K562 (cell line): ENCODE measurements around the gene NLGN4X. TPM values are rescaled to one million over a fixed set of nuclear protein-coding genes. Genes with fewer than 3 reads are reported as not detected.

Experiments used
- ATAC-seq: fragments of 200-7000 bp; cut with Tn5 transposase; 3 replicates; pipeline ENCODE4 v1.9.1; 2020; ENCODE audit warnings: moderate library complexity
- BruUV-seq: library from RNA; stranded (reverse); fragments of 400-500 nt; replicated peaks from 2 replicates; lab custom pipeline; 2021; lab: Mats Ljungman, UMichigan
- CTCF ChIA-PET: fragments of 300-600 bp; formaldehyde crosslinking; extraction: SDS; loops from one replicate; lab custom pipeline; 2021; ENCODE audit warnings: low intra/inter-chr PET ratio; lab: Yijun Ruan, JAX
- POLR2A ChIA-PET: fragments of 300-600, 350-650 bp; sonication (Branson Sonifier 250); formaldehyde crosslinking; extraction: SDS; loops from one replicate; lab custom pipeline; 2021; ENCODE audit warnings: antibody characterized with exemption, inconsistent platforms; lab: Yijun Ruan, JAX
- DNase-seq, 4 experiments: peaks; one replicate each; pipeline versions ENCODE4 v3.0.0 to v3.0.0-alpha.2; 2011 to 2018; ENCODE audit warnings: low spot score in 3 of 4, mixed read lengths in 3 of 4; ENCODE audit errors: extremely low read depth in 1 of 4
- FAIRE-seq: peaks from 2 replicates; lab custom pipeline; 2011; peaks lifted over from hg19 to GRCh38; lab: Jason Lieb, UNC
- H2AFZ ChIP-seq: 2 replicates; pipeline ENCODE4 v1.6.0; 2011; ENCODE audit warnings: low read depth, low read length, control low read depth, inconsistent platforms
- H3K27ac ChIP-seq: fragments of 200-600 bp; 3 replicates; pipeline ENCODE4 v1.8.0; 2011; ENCODE audit warnings: low read depth, mild to moderate bottlenecking, control low read depth, inconsistent platforms, low read length, moderate library complexity, mixed read lengths; ENCODE audit errors: extremely low read depth
- H3K27me3 ChIP-seq, 2 experiments: fragments of 300-600 bp in 1 of 2; 2 replicates in 1 of 2; 3 replicates in 1 of 2; pipeline versions ENCODE4 v1.6.0 to v1.8.0; 2011; ENCODE audit warnings: inconsistent platforms in 2 of 2, low read length in 2 of 2, mild to moderate bottlenecking in 1 of 2, mixed read lengths in 1 of 2, moderate library complexity in 1 of 2; ENCODE audit not compliant: control insufficient read depth in 2 of 2, insufficient read depth in 2 of 2
- H3K36me3 ChIP-seq: fragments of 300-600 bp; 3 replicates; pipeline ENCODE4 v1.8.0; 2011; ENCODE audit warnings: mild to moderate bottlenecking, low read length, inconsistent platforms; ENCODE audit not compliant: control insufficient read depth, insufficient read depth
- H3K4me1 ChIP-seq, 2 experiments: fragments of 200-600 bp in 1 of 2; replicated peaks in 1 of 2; 2 replicates in 1 of 2; 3 replicates in 1 of 2; pipeline versions ENCODE4 v1.5.1 to v1.8.0; 2011; ENCODE audit warnings: inconsistent platforms in 2 of 2, low read length in 2 of 2, mild to moderate bottlenecking in 1 of 2, mixed read lengths in 1 of 2, moderate library complexity in 1 of 2; ENCODE audit not compliant: control insufficient read depth in 2 of 2, insufficient read depth in 2 of 2
- H3K4me2 ChIP-seq: 2 replicates; pipeline ENCODE4 v1.6.1; 2011; ENCODE audit warnings: low read length, control low read depth, inconsistent platforms, mixed read lengths; ENCODE audit not compliant: insufficient read depth
- H3K4me3 ChIP-seq: fragments of 200-600 bp; sonication (generic), shearing (Covaris generic); 2 replicates; pipeline ENCODE4 v1.5.1; 2016; ENCODE audit warnings: control low read depth, inconsistent platforms
- H3K79me2 ChIP-seq: fragments of 200-600 bp; 3 replicates; pipeline ENCODE4 v1.8.0; 2011; ENCODE audit warnings: low read length, inconsistent platforms; ENCODE audit not compliant: control insufficient read depth, insufficient read depth
- H3K9ac ChIP-seq, 2 experiments: 2 replicates each; pipeline versions ENCODE4 v1.6.0 to v1.6.1; 2011; ENCODE audit warnings: low read depth in 2 of 2, low read length in 2 of 2, control low read depth in 1 of 2, inconsistent platforms in 1 of 2, mild to moderate bottlenecking in 1 of 2, mixed read lengths in 1 of 2; ENCODE audit not compliant: insufficient read depth in 1 of 2
- H3K9me1 ChIP-seq: one replicate; pipeline ENCODE4 v1.6.0; 2011; ENCODE audit warnings: inconsistent platforms, mild to moderate bottlenecking, low read length, moderate library complexity; ENCODE audit not compliant: control insufficient read depth, insufficient read depth
- H3K9me3 ChIP-seq: replicated peaks from 2 replicates; pipeline ENCODE4 v1.5.1; 2011; ENCODE audit warnings: low read depth, low read length, inconsistent platforms; ENCODE audit not compliant: control insufficient read depth, insufficient read depth
- H4K20me1 ChIP-seq: replicated peaks from 2 replicates; pipeline ENCODE4 v1.6.1; 2011; ENCODE audit warnings: low read length, inconsistent platforms, mixed read lengths; ENCODE audit not compliant: control insufficient read depth, insufficient read depth
- ATF1 ChIP-seq, 2 experiments: fragments of 450-650 bp in 1 of 2; IDR thresholded peaks; 2 replicates each; pipeline ENCODE4 v1.6.1; 2016; ENCODE audit warnings: missing compliant biosample characterization in 1 of 2, missing genetic modification characterization in 1 of 2
- ELF1 ChIP-seq: fragments of 200-800 bp; sonication (Bioruptor generic); IDR thresholded peaks from 2 replicates; pipeline ENCODE4 v1.6.1; 2016; ENCODE audit warnings: missing genetic modification characterization, missing compliant biosample characterization
- EP400 ChIP-seq: fragments of 450-650 bp; IDR thresholded peaks from 2 replicates; pipeline ENCODE4 v1.6.1; 2017; ENCODE audit warnings: antibody characterized with exemption, mild to moderate bottlenecking, moderate library complexity
- KAT7 ChIP-seq: sonication (generic); formaldehyde crosslinking; IDR thresholded peaks from 2 replicates; pipeline ENCODE4 v1.8.0; 2022; ENCODE audit warnings: missing genetic modification reagents, mild to moderate bottlenecking, borderline replicate concordance
- SMARCE1 ChIP-seq: fragments of 450-650 bp; IDR thresholded peaks from 2 replicates; pipeline ENCODE4 v1.7.1; 2016; ENCODE audit warnings: mild to moderate bottlenecking
- TEAD1 ChIP-seq, 2 experiments: fragments of 450-650 bp in 1 of 2; sonication (generic) in 1 of 2; formaldehyde crosslinking; IDR thresholded peaks; 2 replicates each; pipeline versions ENCODE4 v1.4.0 to v1.8.0; 2020 to 2022; ENCODE audit warnings: mild to moderate bottlenecking in 2 of 2, missing genetic modification reagents in 1 of 2
- TEAD4 ChIP-seq, 2 experiments: sonication (generic) in 1 of 2; formaldehyde crosslinking in 1 of 2; IDR thresholded peaks; 2 replicates each; pipeline versions ENCODE4 v1.6.1 to v1.8.0; 2012 to 2022; ENCODE audit warnings: borderline replicate concordance in 1 of 2, inconsistent platforms in 1 of 2, low read length in 1 of 2, mild to moderate bottlenecking in 1 of 2, missing genetic modification reagents in 1 of 2
- ZNF274 ChIP-seq: IDR thresholded peaks from 2 replicates; pipeline ENCODE4 v1.6.1; 2011; ENCODE audit warnings: low read depth, mild to moderate bottlenecking, low read length, moderate library complexity, borderline replicate concordance
- in situ Hi-C: fragments of 300-500 bp; cut with MboI; formaldehyde crosslinking; loops from 4 replicates; pipeline ENCODE4 v1.15.0; 2018; ENCODE audit warnings: inconsistent platforms, mixed read lengths
- intact Hi-C: fragments of 100-400 bp; cut with micrococcal nuclease; formaldehyde crosslinking; loops from 2 replicates; pipeline ENCODE4 v1.14.2; 2022
- polyA plus RNA-seq, 8 experiments: library from polyadenylated mRNA; depleted of rRNA in 4 of 8; stranded (reverse) in 5 of 8; unstranded in 3 of 8; fragments of >200 nt; fragmentation: Nextera tagmentation in 2 of 8; fragmentation: Illumina TruSeq in 1 of 8; extraction: Ambion mirVana in 2 of 8; extraction: Trizol in 1 of 8; gene quantifications; 2 replicates each; pipeline versions ENCODE4 v1.2.1 to v1.2.3, GENCODE V29; 2011 to 2014; ENCODE audit warnings: inconsistent platforms in 1 of 8, missing spikeins in 1 of 8
- total RNA-seq, 7 experiments: library from RNA; depleted of rRNA in 6 of 7; stranded (reverse); fragments of >200 nt in 6 of 7; fragmentation: Illumina TruSeq in 2 of 7; extraction: Trizol in 2 of 7; gene quantifications; 2 replicates each; pipeline versions ENCODE4 v1.2.1 to v1.2.3, GENCODE V29; 2011 to 2021; ENCODE audit warnings: low replicate concordance in 1 of 7
- TF ChIP-seq, protein P1 (sequence below): IDR thresholded peaks from 2 replicates; pipeline ENCODE4 v1.6.1; 2011; ENCODE audit warnings: borderline replicate concordance, low read depth, mild to moderate bottlenecking, moderate library complexity, low read length; ENCODE audit not compliant: insufficient read depth, poor library complexity, severe bottlenecking
- TF ChIP-seq, protein P2 (sequence below): fragments of 450-650 bp; IDR thresholded peaks from 2 replicates; pipeline ENCODE4 v1.6.1; 2016

NLGN4X gene
- total and polyA plus RNA-seq, 9 of the 15 experiments (the other 6 are each of a cell fraction or from before 2014, with no cell fraction given): 0.07 TPM; not detected in 8

GRCh38 chrX:6005856-6006255 is 222.8 kb downstream of the NLGN4X start:
- H3K4me2 ChIP-seq: no peak overlapping the region
- H3K27me3 ChIP-seq: no peaks in the 10 kb centered on the region
- intact Hi-C loops: no loop called here
- ChIA-PET POLR2A (no interaction called here), CTCF (no interaction called here)
- TF ChIP-seq KAT7 (CRISPR knock-in tag) (no peak), ELF1 (tag) (no peak), ATF1 (CRISPR knock-in tag; IDR thresholded peaks at IDR 0.05) (no peak), ATF1 (tag; IDR thresholded peaks at IDR 0.05) (no peak), ZNF274 (no peak), TEAD4 (IDR thresholded peaks at IDR 0.05; ENCODE audit: low read length) (no peak), TEAD4 (CRISPR knock-in tag; IDR thresholded peaks at IDR 0.05; ENCODE audit: borderline replicate concordance) (no peak), TEAD1 (CRISPR knock-in tag; IDR thresholded peaks at IDR 0.05) (no peak), SMARCE1 (no peak), EP400 (no peak)
- TF ChIP-seq, protein P1, sequence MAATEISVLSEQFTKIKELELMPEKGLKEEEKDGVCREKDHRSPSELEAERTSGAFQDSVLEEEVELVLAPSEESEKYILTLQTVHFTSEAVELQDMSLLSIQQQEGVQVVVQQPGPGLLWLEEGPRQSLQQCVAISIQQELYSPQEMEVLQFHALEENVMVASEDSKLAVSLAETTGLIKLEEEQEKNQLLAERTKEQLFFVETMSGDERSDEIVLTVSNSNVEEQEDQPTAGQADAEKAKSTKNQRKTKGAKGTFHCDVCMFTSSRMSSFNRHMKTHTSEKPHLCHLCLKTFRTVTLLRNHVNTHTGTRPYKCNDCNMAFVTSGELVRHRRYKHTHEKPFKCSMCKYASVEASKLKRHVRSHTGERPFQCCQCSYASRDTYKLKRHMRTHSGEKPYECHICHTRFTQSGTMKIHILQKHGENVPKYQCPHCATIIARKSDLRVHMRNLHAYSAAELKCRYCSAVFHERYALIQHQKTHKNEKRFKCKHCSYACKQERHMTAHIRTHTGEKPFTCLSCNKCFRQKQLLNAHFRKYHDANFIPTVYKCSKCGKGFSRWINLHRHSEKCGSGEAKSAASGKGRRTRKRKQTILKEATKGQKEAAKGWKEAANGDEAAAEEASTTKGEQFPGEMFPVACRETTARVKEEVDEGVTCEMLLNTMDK: no peak
- TF ChIP-seq, protein P2, sequence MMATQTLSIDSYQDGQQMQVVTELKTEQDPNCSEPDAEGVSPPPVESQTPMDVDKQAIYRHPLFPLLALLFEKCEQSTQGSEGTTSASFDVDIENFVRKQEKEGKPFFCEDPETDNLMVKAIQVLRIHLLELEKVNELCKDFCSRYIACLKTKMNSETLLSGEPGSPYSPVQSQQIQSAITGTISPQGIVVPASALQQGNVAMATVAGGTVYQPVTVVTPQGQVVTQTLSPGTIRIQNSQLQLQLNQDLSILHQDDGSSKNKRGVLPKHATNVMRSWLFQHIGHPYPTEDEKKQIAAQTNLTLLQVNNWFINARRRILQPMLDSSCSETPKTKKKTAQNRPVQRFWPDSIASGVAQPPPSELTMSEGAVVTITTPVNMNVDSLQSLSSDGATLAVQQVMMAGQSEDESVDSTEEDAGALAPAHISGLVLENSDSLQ: no peak
- H3K36me3 ChIP-seq: no peaks in the 10 kb centered on the region
- no peaks in the 10 kb centered on the region for H3K4me1 ChIP-seq
- H2AFZ ChIP-seq: no peak overlapping the region
- H3K27ac ChIP-seq: no peak overlapping the region
- H3K4me3 ChIP-seq: no peak overlapping the region
- H3K79me2 ChIP-seq: no peaks in the 10 kb centered on the region
- ATAC-seq: no peak
- no peaks in the 10 kb centered on the region for H3K9me3 ChIP-seq
- no TSS peak for BruUV-seq
- in situ Hi-C loops: no loop called here
- H3K9me1 ChIP-seq: no peaks in the 10 kb centered on the region
- H3K9ac ChIP-seq: no peak overlapping the region
- DNase-seq: no peak
- FAIRE-seq: no peak
- no peaks in the 10 kb centered on the region for H4K20me1 ChIP-seq
